GM21423 (cell line): Measurements from ENCODE around the gene PLEKHM3.
"Not testable (repeated sequence)": the region's sequence is repeated elsewhere in the genome, so short reads cannot be mapped to it uniquely, and the experiment has no call there.

Source experiments
- ATAC-seq: cut with Tn5 transposase; IDR thresholded peaks from one replicate; pipeline ENCODE4 v1.9.1; 2021; ENCODE audit warnings: mild to moderate bottlenecking, moderate library complexity; ENCODE audit not compliant: unreplicated experiment

The PLEKHM3 gene

DNA sequence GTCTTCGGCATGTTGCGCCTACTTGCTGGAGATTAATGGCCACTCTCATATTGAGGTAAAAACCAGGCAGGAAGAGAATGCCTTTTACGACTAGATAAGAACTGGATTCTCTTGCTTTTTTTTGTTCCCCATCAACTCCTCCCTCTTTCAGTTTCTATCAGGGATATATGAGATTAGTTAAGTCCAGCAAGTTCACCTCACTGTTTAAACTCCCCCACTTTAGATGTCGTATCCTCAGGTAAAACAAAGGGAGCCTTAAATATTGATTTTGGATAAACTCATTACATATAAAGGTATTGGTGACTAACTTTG lies 98.4 kb downstream of the PLEKHM3 start:
- no peak for ATAC-seq

DNA sequence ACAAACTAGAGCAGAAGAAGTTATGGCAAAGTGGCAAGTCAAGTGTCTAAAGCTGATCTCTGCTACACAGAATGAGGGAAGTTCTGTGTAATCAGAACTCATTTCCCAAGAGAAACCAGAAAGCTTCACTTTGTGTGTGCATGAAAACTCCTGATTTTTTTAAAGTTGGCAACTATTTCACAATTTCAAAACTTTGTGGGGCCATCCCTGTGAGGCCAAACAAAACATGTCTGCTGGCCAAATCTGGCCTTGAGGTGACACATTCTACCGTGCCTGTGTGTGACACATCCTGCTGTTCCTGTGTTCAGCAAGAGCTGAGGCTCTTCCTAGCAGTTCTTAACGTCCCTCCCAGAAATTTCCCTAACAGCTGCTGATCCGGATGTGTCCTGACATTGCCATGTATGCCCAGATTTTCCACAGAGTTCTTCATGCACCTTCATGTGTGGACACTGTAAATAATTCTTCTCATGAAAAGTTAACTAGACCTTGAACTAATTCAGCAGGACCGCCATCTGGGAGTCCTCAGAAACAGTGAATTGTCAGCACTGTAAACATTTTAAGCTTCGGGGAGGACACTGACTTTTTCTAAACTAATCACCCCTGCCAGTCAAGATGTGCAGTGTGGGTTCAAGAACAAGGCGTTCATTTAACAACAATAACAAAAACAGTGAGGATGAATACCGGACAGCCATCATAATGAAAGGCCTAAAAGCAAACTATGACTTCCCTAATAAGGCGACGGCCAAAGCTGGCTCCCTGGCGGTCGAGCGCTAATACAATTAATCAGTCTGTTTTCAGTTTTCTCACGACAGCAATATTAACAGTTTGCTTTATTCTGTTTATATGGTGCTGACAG lies 99.0 kb downstream of the PLEKHM3 start:
- no peak for ATAC-seq

DNA sequence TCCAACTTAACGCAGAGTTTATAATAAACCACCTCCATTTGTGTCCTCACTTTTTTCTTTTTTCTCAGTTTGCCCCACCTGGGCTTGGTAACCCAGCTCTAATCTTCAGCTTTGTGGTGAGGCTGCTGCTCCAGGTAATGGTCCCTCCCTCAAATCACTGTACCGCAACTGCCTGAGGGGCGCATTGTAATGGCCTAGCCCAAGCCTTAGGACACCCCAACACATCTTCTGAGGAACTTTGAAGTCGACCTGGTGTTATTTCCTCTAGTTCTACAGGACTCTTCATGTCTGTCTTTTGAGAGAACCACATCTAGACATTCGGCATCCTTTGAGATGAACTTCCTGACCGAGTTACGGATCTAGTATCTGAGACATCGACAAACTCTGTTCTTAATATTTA lies 99.7 kb downstream of the PLEKHM3 start:
- no peak for ATAC-seq

DNA sequence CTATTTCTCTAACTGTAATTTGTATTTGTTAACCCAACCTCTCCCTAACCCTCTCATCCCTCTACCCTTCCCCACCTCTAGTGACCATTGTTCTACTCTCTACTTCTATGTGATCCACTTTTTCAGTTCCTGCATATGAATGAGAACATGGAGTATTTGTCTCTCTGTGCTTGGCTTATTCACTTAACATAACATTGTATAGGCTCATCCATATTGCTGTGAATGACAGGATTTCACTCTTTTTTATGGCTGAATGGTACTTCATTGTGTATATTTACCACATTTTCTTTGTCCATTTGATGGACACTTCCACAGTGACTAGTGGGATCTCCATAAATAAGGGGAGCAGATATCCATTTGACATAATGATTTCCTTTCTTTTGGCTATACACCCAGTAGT lies 103.7 kb downstream of the PLEKHM3 start:
- ATAC-seq = no peak

DNA sequence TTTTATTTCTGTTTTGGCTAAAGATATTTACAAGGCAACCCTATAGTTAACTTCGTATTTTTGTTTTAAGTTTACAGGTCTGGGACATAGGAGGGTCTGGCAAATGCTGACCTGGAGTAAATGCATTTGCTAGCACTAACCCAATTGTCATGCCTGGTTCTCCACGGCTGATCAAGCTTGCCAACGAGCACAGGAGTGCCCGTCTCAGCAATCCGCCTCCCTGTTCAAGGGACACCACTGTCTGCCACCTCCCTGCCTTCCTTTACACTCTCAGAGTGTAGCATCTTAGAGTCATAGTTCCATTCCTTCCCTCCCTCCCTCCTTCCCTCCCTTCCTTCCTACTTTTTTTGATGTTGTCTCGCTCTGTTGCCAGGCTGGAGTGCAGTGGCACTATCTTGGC lies 104.6 kb downstream of the PLEKHM3 start:
- no peak for ATAC-seq

DNA sequence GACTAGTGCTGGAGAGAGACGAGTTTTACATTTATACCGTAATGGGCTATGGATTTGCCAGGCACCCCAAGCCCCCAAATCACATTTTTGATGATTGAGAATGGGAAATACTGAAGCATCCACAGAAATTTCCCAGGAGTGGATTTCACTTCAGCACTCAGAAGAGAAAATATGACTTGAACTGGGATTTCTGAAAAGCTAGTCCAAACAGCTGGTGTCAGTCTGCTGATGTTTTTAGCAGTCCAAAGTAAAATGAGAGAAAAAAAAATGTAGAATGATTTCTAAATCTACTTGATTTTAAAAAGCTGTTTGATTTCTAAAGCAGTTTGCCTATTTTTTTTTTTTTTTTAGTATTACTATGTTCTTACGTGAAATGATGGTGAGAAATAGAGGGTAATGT lies 105.0 kb downstream of the PLEKHM3 start:
- no peak for ATAC-seq

DNA sequence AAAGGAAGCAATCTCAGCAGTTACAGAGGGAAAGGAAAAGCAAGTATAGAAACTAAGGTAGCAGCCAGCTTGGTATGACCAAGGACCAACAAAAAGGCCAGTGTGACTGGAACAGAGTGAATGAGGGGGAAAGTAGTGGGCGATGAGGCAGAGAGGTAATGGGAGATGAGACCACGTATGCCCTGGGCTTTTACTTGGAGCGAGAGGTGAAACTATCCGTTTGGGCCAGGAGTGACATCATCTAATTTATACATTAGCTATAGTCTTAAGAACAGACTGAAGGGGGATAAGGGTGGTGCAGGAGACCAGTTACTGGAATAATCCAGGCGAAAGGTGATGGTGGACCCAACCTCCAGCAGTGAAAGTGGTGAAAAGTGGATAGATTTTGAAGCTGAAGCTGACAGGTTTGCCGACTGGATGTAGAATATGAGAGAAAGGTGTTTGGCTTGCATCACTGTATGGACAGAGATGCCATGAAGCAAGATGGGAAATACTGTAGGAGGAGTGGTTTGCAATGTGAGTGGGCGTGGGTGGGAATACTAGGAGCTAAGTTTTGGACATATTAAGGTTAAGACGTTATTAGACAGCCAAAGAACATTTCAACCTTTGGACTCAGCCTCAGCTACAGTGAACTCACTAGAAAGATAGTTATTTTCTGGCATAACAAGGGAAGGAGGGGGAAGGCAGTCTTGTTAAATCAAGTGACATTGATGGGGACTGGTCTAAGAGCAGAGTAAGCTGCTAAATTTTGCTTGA lies 106.0 kb downstream of the PLEKHM3 start:
- ATAC-seq = no peak

DNA sequence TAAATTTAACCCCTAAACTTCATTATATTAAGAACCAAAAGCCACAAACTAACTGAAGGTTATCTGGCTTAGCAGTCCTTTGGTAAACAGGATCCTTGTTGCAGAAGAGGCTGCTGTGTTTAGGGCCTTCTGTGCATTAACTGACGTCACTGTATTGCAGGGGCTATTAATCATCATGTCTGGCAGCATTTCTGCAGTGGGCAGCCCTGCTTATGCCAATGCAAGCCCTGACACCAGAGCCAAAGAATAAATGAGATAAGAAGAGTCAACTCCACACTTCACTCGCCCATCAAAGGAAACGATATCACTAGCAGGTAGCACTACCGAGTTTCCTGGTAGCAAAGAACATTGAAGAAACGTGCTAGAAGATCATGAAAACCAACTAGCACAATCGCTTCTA lies 110.6 kb downstream of the PLEKHM3 start:
- ATAC-seq = no peak

DNA sequence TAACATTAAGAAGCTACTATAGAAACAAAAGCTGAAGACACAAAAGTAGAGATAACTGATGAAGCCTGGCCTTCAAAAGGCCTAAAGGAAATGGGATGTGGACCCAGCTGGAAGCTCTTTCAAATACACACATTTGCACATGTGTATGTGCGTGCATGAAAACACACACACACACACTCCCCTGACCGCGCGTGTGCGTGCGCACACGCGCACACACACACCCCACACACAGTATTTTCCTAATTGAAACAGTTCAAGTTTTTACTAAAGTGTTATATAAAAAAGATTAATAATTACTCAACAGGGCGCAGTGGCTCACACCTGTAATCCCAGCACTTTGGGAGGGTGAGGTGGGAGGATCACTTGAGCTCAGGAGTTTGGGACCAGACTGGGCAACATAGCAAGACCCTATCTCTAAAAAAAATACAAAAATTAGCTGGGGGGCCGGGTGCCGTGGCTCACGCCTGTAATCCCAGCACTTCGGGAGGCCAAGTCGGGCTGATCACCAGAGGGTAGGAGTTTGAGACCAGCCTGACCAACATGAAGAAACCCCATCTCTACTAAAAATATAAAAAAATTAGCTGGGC lies 111.5 kb downstream of the PLEKHM3 start:
- no peak for ATAC-seq

DNA sequence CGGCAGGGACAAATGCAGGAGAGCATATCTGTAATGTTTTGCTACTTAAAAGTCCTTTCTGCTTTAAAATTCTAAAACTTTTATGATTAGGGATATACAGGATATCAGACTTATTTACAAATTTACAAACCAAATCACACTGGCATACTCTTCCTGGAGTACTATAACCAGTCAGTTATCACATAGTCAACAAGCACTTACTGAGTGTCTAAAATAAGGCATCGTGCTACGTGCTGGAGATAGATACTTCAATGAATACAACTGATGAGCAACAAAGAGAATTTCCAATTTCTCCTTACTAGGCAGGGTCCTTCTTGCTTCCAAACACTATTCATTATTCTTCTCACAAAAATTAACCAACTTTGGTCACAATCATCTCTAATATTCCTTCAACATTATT lies 113.5 kb downstream of the PLEKHM3 start:
- no peak for ATAC-seq

DNA sequence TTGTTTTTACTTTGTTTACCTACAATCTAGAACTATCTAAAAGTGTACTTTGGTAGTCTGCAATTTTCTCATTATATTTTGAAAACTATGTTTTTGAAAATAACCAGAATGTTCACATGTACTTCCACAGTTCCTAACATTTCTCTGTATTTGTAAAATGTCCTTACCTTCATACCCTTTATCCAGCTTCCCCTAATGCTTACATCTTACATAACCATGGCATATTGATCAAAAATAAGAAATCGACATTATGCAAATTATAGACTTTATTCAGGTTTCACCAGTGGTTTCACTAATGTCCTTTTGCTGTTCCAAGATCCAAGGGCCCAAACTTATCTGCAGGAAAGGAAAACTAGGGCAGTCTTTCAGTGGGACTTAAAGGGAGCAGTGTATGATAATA lies 114.1 kb downstream of the PLEKHM3 start:
- ATAC-seq = no peak

DNA sequence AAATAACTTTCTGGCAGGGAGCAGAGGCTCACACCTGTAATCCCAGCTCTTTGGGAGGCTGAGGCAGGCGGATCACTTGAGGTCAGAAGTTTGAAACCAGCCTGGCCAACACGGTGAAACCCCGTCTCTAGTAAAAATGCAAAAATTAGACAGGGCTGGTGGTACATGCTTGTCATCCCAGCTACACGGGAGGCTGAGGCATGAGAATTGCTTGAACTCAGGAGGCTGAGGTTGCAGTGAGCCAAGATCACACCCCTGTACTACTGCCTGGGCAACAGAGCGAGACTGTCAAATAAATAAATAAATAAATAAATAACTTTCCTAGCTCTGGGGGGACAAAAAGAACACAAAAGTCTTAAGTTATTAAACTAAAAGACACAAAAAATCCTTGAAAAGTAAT lies 118.8 kb downstream of the PLEKHM3 start:
- not testable (repeated sequence) for ATAC-seq

DNA sequence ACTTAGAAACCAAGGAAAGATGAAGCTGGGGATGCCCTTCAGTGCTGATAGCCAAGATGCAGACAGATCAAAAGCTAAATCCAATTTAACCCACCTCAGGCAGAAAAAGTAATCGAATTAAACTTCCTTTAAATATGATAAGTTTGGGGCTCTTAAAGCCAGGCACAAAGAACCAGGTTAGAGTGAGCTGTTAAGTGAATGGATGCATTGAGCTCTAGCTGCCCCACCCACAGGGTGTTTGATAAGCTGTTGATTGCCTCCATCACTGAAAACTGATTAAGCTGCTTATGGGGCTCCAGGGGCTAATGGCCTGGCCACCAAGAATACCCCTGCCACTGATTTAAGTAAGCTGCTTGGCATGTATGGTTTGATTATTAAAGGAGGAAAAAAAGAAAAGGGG lies 119.8 kb downstream of the PLEKHM3 start:
- ATAC-seq = no peak

DNA sequence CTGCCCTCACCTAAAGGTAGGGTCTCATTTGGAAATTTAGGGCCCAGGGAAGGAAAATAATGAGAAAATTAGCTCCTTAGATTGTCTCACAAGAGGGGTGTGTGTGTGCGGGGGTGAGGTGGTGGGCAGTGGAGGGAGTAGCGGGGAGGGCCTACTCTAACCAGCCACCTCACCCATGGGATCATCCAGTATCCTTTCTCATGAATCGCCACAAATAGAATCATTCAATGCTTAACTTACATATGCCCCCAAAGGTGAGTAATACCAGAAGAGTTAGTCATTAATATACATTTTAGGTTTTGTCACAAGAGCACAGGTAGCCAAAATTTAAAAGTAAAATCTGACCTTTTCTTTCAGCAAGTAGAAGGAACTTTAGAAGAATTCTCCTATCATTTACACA lies 122.1 kb downstream of the PLEKHM3 start:
- ATAC-seq = no peak

DNA sequence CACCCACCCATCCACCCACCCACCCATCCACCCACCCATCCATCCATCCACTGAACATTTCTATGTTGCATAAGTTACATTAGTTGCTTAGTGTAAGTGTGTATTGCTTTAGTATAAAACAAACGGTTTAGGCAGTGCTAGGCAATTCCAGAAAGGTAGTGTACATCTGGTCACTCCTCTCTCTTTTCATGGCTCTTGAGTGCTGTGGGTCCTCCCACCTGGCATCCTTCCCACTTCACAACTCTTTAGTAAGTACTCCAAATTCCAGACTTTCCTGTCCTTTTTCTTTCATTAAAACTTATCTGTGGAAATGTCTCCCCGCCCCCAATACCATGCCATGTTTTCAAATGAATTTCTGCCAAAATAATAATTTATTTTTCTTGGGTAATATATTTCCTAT lies 122.5 kb downstream of the PLEKHM3 start:
- ATAC-seq = no peak

DNA sequence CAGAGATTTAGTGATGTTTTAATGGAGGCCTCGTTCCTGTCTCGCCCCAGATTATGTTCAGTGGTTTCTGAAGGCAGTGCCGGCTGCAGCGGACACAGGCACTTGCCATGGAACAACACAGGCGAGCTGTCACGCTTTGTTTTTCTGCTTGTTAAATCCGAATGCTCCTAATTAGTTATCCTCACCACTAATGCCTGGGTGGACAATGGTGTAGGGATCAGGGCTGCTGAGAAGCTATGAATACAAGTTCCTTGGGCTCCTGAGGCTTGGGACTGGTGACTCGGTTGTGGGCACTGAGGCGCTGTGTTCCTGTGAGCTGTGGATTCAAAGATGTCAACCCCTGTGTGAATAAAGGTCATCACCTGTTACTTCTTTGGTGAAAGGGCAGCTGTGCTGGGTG lies 123.5 kb downstream of the PLEKHM3 start:
- ATAC-seq = no peak

DNA sequence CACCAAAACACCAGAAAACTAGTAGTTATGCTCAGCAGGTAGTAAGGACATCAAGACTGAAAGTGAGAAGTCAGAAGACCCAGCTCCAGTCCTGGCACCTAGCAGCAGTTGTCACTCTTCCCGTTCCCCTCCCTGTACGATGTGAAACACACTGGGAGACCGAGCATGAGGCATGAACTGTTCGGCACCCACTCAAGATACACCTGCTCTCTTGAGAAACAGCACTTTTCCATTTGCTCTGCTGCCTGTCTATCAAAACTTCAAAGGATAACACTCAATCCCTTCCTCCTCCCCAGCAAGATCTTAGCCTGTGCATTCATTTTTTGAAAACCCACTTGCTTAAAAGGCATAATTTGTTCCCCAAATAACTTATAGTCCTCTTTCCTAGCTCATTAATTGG lies 123.9 kb downstream of the PLEKHM3 start:
- ATAC-seq = no peak

DNA sequence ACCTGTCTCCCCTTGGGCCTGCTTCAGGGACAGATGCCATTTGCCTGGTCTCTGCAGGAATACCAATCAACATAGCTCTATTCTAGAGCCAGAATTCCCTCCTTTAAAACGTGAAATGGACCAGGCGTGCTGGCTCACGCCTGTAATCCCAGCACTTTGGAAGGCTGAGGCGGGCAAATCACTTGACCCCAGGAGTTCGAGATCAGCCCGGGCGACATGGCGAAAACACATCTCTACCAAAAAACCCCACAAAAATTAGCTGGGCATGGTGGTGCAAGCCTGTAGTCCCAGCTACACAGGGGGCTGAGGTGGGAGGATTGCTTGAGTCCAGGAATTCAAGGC lies 127.0 kb downstream of the PLEKHM3 start:
- ATAC-seq = no peak

DNA sequence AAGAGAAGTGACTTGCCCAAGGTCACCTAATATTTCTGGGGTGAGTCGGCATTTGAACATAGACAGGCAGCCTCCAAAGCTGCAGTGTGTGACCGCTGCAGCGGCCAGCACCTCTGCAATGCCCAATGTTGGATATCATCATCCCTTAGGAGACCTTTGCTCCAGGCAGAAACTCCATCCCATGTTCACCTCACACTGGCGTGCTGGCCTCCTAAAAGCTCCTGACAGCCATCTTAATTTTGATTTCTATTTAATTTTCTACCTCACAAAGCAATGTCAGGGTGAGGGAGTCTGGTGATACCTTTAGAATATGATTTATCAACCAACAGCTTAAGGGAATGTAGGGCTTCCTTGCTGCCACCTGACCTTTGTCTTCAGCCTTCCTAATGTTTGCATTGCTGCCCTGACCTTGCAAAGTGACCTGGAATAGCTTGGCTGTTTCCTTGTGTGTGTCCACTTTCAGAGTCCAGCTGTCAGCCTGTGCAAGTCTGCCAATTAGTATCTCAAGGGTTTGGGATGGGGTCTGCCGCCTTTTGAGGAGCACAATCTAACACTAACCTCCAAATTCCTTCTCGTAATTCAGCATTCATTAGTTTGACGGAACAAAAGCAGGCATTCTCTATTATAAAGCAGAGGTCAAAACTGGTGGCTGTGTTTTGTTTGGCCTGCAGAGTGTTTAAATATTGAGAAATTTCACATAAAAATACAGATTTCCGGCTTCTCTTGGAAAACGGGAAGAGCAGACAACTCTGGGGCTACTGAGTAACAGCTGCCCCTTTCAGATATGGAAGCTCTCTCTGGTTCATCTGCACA lies 127.6 kb downstream of the PLEKHM3 start:
- ATAC-seq = no peak

DNA sequence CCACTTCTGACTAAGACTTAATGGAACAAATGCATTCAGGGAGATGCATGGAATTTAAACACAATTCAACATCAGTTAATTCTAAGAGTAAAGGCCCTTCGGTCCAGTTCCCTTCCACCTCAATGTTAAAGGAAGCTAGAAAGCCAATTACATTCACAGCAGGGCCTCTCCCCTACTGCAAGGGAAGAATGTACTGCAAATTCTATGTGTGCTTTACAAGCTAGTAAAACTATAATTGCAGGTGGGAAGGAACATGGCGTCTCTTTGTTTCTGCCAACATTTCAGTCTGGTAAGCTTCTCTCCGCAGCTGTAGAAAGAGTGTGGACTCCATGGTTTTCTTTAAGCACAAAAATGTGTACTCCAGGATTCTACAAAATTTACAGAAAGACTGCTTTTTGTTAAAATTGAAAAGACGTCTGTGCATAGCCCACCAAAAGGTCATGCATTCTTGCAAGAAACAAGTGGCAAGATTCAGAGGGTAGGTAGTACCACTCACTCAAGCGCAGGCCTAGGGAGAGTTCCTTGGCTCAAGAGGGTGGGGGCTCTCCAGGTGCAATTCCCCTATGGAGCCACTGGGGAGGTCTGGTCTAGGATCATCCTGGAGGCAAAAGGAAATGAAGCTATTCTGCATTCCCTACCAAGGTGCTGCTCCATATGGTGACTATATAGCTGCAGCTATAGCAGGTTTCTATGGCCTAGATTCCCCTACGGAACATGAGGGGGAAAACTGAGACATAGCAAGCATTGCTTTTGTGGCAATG lies 128.6 kb downstream of the PLEKHM3 start:
- ATAC-seq = no peak
